GM19397 (cell line): ENCODE measurements around the gene GGT5.
"Not testable (repeated sequence)": the region's sequence is repeated elsewhere in the genome, so short reads cannot be mapped to it uniquely, and the experiment has no call there.

Experiments
- ATAC-seq: cut with Tn5 transposase; IDR thresholded peaks from one replicate; pipeline ENCODE4 v1.9.1; 2021; ENCODE audit warnings: mild to moderate bottlenecking, moderate library complexity; ENCODE audit not compliant: unreplicated experiment

The GGT5 gene

GRCh38 chr22:24185001-24185500 is 59.8 kb downstream of the GGT5 start:
- ATAC-seq, result no peak

- ATAC-seq, result no peak
Measured at GRCh38 chr22:24184057-24184798, 60.7 kb downstream of the GGT5 start.

- ATAC-seq, result no peak
Measured at GRCh38 chr22:24183321-24184031, 61.4 kb downstream of the GGT5 start.

- not testable (repeated sequence) for ATAC-seq
Measured at GRCh38 chr22:24182900-24183246, 62.0 kb downstream of the GGT5 start.

GRCh38 chr22:24181996-24182899 is 62.6 kb downstream of the GGT5 start:
- no peak for ATAC-seq

GRCh38 chr22:24181088-24181995 is 63.5 kb downstream of the GGT5 start, which contains the start of gene SUSD2:
Gene SUSD2 (plus strand): TSS chr22:24181487. CDS start chr22:24181520, 33 bp downstream.
- no peak for ATAC-seq

GRCh38 chr22:24180316-24181087 is 64.4 kb downstream of the GGT5 start:
- ATAC-seq, result no peak

GRCh38 chr22:24179478-24180210 is 65.2 kb downstream of the GGT5 start:
- ATAC-seq, result no peak

GRCh38 chr22:24178502-24179440 is 66.1 kb downstream of the GGT5 start:
- ATAC-seq, result no peak

- no peak for ATAC-seq
Measured at GRCh38 chr22:24178021-24178431, 66.9 kb downstream of the GGT5 start.

GRCh38 chr22:24177456-24177855 is 67.4 kb downstream of the GGT5 start:
- no peak for ATAC-seq

- no peak for ATAC-seq
Measured at GRCh38 chr22:24177045-24177444, 67.8 kb downstream of the GGT5 start.

GRCh38 chr22:24176630-24177029 is 68.3 kb downstream of the GGT5 start:
- no peak for ATAC-seq

- ATAC-seq, result no peak
Measured at GRCh38 chr22:24176040-24176439, 68.8 kb downstream of the GGT5 start.

GRCh38 chr22:24175160-24175808 is 69.6 kb downstream of the GGT5 start:
- ATAC-seq, result no peak

- ATAC-seq, result no peak
Measured at GRCh38 chr22:24171822-24172221, 73.1 kb downstream of the GGT5 start.

GRCh38 chr22:24170632-24171031 is 74.2 kb downstream of the GGT5 start:
- ATAC-seq, result no peak
